HepG2 (cell line): Measurements from ENCODE around the gene ARX. TPM values are rescaled to one million over a fixed set of nuclear protein-coding genes. Genes with fewer than 3 reads are reported as not detected.

Experiments
- ATAC-seq: fragments of 200-7000 bp; cut with Tn5 transposase; 3 replicates; pipeline ENCODE4 v1.9.1; 2020; ENCODE audit warnings: mild to moderate bottlenecking, moderate library complexity
- BruUV-seq: library from RNA; stranded (reverse); fragments of 400-500 nt; replicated peaks from 2 replicates; lab custom pipeline; 2021; lab: Mats Ljungman, UMichigan
- CTCF ChIA-PET: fragments of 300-600 bp; formaldehyde crosslinking; extraction: SDS; loops from one replicate; lab custom pipeline; 2021; ENCODE audit warnings: low total read pairs, inconsistent platforms, low intra/inter-chr PET ratio; lab: Yijun Ruan, JAX
- POLR2A ChIA-PET: fragments of 350-600 bp; sonication (Branson Sonifier 250); formaldehyde crosslinking; loops from one replicate; lab custom pipeline; 2020; ENCODE audit warnings: antibody characterized with exemption, inconsistent platforms; lab: Yijun Ruan, JAX
- DNase-seq: peaks from one replicate; pipeline ENCODE4 v3.0.0-alpha.2; 2015; ENCODE audit warnings: low spot score
- FAIRE-seq: peaks from 3 replicates; lab custom pipeline; 2011; peaks lifted over from hg19 to GRCh38; lab: Jason Lieb, UNC
- H2AFZ ChIP-seq: one replicate; pipeline ENCODE4 v1.6.1; 2011; ENCODE audit warnings: low read length, inconsistent platforms
- H3K27ac ChIP-seq: fragments of 300-600 bp; 3 replicates; pipeline ENCODE4 v1.8.0; 2011; ENCODE audit warnings: mixed run types, mild to moderate bottlenecking, mixed read lengths, low read length, inconsistent platforms; ENCODE audit not compliant: insufficient read depth; ENCODE audit errors: extremely low read length
- H3K27me3 ChIP-seq, 2 experiments: fragments of 200-600 bp in 1 of 2; 2 replicates in 1 of 2; 3 replicates in 1 of 2; pipeline versions ENCODE4 v1.6.0 to v1.8.0; 2011; ENCODE audit warnings: low read length in 2 of 2, mild to moderate bottlenecking in 2 of 2, moderate library complexity in 2 of 2, inconsistent platforms in 1 of 2; ENCODE audit not compliant: insufficient read depth in 2 of 2, control insufficient read depth in 1 of 2
- H3K36me3 ChIP-seq, 2 experiments: fragments of 200-600 bp in 1 of 2; replicated peaks in 1 of 2; 2 replicates in 1 of 2; 3 replicates in 1 of 2; pipeline versions ENCODE4 v1.5.1 to v1.8.0; 2011; ENCODE audit warnings: low read length in 2 of 2, inconsistent platforms in 1 of 2; ENCODE audit not compliant: insufficient read depth in 2 of 2, control insufficient read depth in 1 of 2
- H3K4me1 ChIP-seq: 2 replicates; pipeline ENCODE4 v1.5.1; 2012; ENCODE audit warnings: low read length, inconsistent platforms; ENCODE audit not compliant: insufficient read depth
- H3K4me2 ChIP-seq: 2 replicates; pipeline ENCODE4 v1.6.0; 2011; ENCODE audit warnings: low read depth, low read length, inconsistent platforms
- H3K4me3 ChIP-seq, 3 experiments: fragments of 200-600 bp in 1 of 3; sonication (generic), shearing (Covaris generic) in 1 of 3; replicated peaks in 1 of 3; 2 replicates each; pipeline ENCODE4 v1.5.1; 2011 to 2016; ENCODE audit warnings: low read length in 3 of 3, inconsistent platforms in 2 of 3, low read depth in 2 of 3, mild to moderate bottlenecking in 2 of 3, control low read depth in 1 of 3, mixed read lengths in 1 of 3; ENCODE audit not compliant: insufficient read depth in 1 of 3
- H3K79me2 ChIP-seq: one replicate; pipeline ENCODE4 v1.6.1; 2011; ENCODE audit warnings: low read length, inconsistent platforms; ENCODE audit not compliant: insufficient read depth
- H3K9ac ChIP-seq: 2 replicates; pipeline ENCODE4 v1.6.0; 2011; ENCODE audit warnings: mild to moderate bottlenecking, low read depth, low read length, inconsistent platforms; ENCODE audit not compliant: insufficient read depth
- H3K9me3 ChIP-seq: 2 replicates; pipeline ENCODE4 v1.5.1; 2012; ENCODE audit warnings: mild to moderate bottlenecking, low read length
- H4K20me1 ChIP-seq: 2 replicates; pipeline ENCODE4 v1.6.0; 2011; ENCODE audit warnings: inconsistent platforms, mild to moderate bottlenecking, low read length, moderate library complexity; ENCODE audit not compliant: insufficient read depth
- FOSL2 ChIP-seq: sonication (generic); formaldehyde crosslinking; IDR thresholded peaks from 2 replicates; pipeline ENCODE4 v1.4.0; 2020; ENCODE audit warnings: missing genetic modification reagents
- HDAC1 ChIP-seq: sonication (generic); formaldehyde crosslinking; IDR thresholded peaks from 2 replicates; pipeline ENCODE4 v1.5.1; 2020; ENCODE audit warnings: mild to moderate bottlenecking, missing genetic modification reagents
- HDAC6 ChIP-seq: fragments of 200-600 bp; sonication (generic); IDR thresholded peaks from 2 replicates; pipeline ENCODE4 v1.7.0; 2017; ENCODE audit warnings: mild to moderate bottlenecking, antibody characterized with exemption, low read length, low read depth
- NCOR1 ChIP-seq: fragments of 200-600 bp; sonication (generic); IDR thresholded peaks from 2 replicates; pipeline ENCODE4 v1.7.0; 2017; ENCODE audit warnings: antibody characterized with exemption, low read length, borderline replicate concordance
- NFIC ChIP-seq: IDR thresholded peaks from 2 replicates; pipeline ENCODE4 v1.6.1; 2012; ENCODE audit warnings: mild to moderate bottlenecking, low read length, inconsistent platforms
- POGZ ChIP-seq: sonication (generic); formaldehyde crosslinking; IDR thresholded peaks from 2 replicates; pipeline ENCODE4 v1.4.0; 2020; ENCODE audit warnings: mild to moderate bottlenecking, missing genetic modification reagents
- POLR2AphosphoS5 ChIP-seq: IDR thresholded peaks from 2 replicates; pipeline ENCODE4 v1.6.1; 2012; ENCODE audit warnings: low read depth, low read length
- RFX1 ChIP-seq: fragments of 450-650 bp; IDR thresholded peaks from 2 replicates; pipeline ENCODE4 v1.6.1; 2017
- SNAI1 ChIP-seq: sonication (generic); formaldehyde crosslinking; IDR thresholded peaks from 2 replicates; pipeline ENCODE4 v1.5.0; 2020; ENCODE audit warnings: mild to moderate bottlenecking, missing genetic modification reagents, borderline replicate concordance
- SOX13 ChIP-seq, 3 experiments: fragments of 450-650 bp in 1 of 3; sonication (generic) in 1 of 3; formaldehyde crosslinking in 1 of 3; IDR thresholded peaks in 2 of 3; conservative IDR thresholded peaks in 1 of 3; 2 replicates each; pipeline versions ENCODE4 v1.5.0 to v1.6.1; 2016 to 2020; ENCODE audit warnings: antibody characterized with exemption in 1 of 3, mild to moderate bottlenecking in 1 of 3, missing compliant biosample characterization in 1 of 3, missing genetic modification reagents in 1 of 3, moderate library complexity in 1 of 3
- SSRP1 ChIP-seq: IDR thresholded peaks from 2 replicates; pipeline ENCODE4 v1.6.1; 2016; ENCODE audit warnings: control low read depth
- STAG1 ChIP-seq: sonication (generic); formaldehyde crosslinking; IDR thresholded peaks from 2 replicates; pipeline ENCODE4 v1.4.0; 2020; ENCODE audit warnings: missing genetic modification reagents
- TBX2 ChIP-seq: sonication (generic); formaldehyde crosslinking; IDR thresholded peaks from 2 replicates; pipeline ENCODE4 v1.5.0; 2020; ENCODE audit warnings: missing genetic modification reagents, mild to moderate bottlenecking, borderline replicate concordance
- ZHX1 ChIP-seq: sonication (generic); formaldehyde crosslinking; IDR thresholded peaks from 2 replicates; pipeline ENCODE4 v1.8.1; 2022; ENCODE audit warnings: low read depth, mild to moderate bottlenecking, missing genetic modification reagents
- ZMAT3 ChIP-seq: sonication (generic); formaldehyde crosslinking; conservative IDR thresholded peaks from 2 replicates; pipeline ENCODE4 v1.7.0; 2021; ENCODE audit warnings: missing genetic modification reagents
- ZNF12 ChIP-seq: sonication (generic); formaldehyde crosslinking; IDR thresholded peaks from 2 replicates; pipeline ENCODE4 v1.5.0; 2020; ENCODE audit warnings: missing genetic modification reagents
- ZSCAN25 ChIP-seq: sonication (generic); formaldehyde crosslinking; IDR thresholded peaks from 2 replicates; pipeline ENCODE4 v1.8.0; 2022; ENCODE audit warnings: mild to moderate bottlenecking, missing genetic modification reagents
- WGBS: methylation state at CpG from one replicate; pipeline ENCODE4 v1.1.6; 2017; ENCODE audit warnings: low lambda C conversion rate; 5-methylcytosine and 5-hydroxymethylcytosine counted together
- in situ Hi-C: cut with HindIII; loops from 2 replicates; pipeline ENCODE4 v1.10.0; 2017; ENCODE audit warnings: low pct_unique_long_range_greater_than_20kb; ENCODE audit not compliant: extremely low pct_ligation_motif_present
- intact Hi-C: fragments of 100-400 bp; cut with micrococcal nuclease; formaldehyde crosslinking; loops from one replicate; pipeline ENCODE4 v1.10.0; 2022; ENCODE audit not compliant: unreplicated experiment
- polyA plus RNA-seq, 8 experiments: library from polyadenylated mRNA; depleted of rRNA in 3 of 8; stranded (reverse) in 7 of 8; unstranded in 1 of 8; fragments of >200 nt; fragmentation: Illumina TruSeq in 4 of 8; extraction: Trizol in 4 of 8; gene quantifications; 2 replicates each; pipeline versions ENCODE4 v1.2.1 to v1.2.3, GENCODE V29; 2011 to 2016; ENCODE audit warnings: low read depth in 4 of 8, missing spikeins in 1 of 8, mixed read lengths in 1 of 8; ENCODE audit not compliant: insufficient read depth in 1 of 8
- total RNA-seq, 5 experiments: library from RNA; depleted of rRNA; stranded (reverse); fragments of >200 nt; fragmentation: Illumina TruSeq; extraction: Trizol; gene quantifications; 2 replicates each; pipeline ENCODE4 v1.2.3, GENCODE V29; 2016; ENCODE audit warnings: low read depth in 1 of 5
- TF ChIP-seq, protein P1 (sequence below): sonication (generic); formaldehyde crosslinking; IDR thresholded peaks from 2 replicates; pipeline ENCODE4 v1.8.0; 2022; ENCODE audit warnings: mild to moderate bottlenecking, missing genetic modification reagents, moderate library complexity
- TF ChIP-seq, protein P2 (sequence below): sonication (generic); formaldehyde crosslinking; IDR thresholded peaks from 2 replicates; pipeline ENCODE4 v1.8.0; 2023; ENCODE audit warnings: mild to moderate bottlenecking, missing genetic modification reagents

The ARX gene
- total and polyA plus RNA-seq, 2 of the 13 experiments (the other 11 are each of a cell fraction or from before 2014, with no cell fraction given), result not detected

DNA sequence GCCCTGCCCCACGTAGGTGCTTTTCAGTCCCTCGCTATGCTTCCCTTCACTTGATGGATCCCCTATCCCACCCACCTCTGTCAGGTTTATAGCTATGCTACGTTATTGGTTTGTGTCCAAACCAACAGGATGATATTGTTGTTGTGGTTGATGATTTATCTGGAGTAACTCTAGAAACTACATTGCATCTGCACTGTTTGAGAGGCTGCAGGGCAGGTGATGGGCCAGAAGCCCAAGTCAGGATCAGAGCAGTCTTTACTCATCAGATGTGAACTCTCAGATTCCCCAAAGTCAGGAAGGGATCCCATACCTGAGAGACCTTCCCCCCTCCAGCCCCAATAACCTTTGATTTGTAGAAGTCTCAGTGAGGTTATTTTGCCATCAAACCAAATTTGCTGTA is 34.7 kb downstream of the ARX start (continued):
- TF ChIP-seq, protein P1, sequence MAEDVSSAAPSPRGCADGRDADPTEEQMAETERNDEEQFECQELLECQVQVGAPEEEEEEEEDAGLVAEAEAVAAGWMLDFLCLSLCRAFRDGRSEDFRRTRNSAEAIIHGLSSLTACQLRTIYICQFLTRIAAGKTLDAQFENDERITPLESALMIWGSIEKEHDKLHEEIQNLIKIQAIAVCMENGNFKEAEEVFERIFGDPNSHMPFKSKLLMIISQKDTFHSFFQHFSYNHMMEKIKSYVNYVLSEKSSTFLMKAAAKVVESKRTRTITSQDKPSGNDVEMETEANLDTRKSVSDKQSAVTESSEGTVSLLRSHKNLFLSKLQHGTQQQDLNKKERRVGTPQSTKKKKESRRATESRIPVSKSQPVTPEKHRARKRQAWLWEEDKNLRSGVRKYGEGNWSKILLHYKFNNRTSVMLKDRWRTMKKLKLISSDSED (CRISPR knock-in tag), result no peak

DNA sequence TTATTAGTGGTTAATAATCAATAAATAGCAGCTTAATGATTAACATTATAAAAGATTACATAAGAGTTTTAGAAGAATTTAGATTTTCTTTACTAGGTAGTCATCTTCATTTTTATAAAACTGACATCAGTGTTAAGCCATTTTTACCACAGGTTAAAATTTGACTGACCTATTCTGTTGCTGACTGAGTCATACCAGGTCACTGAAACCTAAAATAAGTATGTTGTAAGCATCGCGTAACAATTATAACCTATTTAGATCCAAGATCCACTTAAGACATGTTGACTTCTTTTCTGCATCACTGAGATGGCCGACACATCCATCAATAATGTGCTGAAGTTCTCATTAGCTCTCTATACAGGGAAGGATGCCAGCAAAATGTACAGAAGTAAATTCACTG is 36.7 kb downstream of the ARX start:
- no peak overlapping the region for H3K9ac ChIP-seq
- no peak for DNase-seq
- H3K27ac ChIP-seq, result no peak overlapping the region
- no TSS peak for BruUV-seq
- H3K79me2 ChIP-seq, result no peaks in the 10 kb centered on the region
- intact Hi-C loops (no loop called here), in situ Hi-C loops (no loop called here)
- H3K27me3 ChIP-seq, result no peaks in the 10 kb centered on the region
- TF ChIP-seq, protein P2, sequence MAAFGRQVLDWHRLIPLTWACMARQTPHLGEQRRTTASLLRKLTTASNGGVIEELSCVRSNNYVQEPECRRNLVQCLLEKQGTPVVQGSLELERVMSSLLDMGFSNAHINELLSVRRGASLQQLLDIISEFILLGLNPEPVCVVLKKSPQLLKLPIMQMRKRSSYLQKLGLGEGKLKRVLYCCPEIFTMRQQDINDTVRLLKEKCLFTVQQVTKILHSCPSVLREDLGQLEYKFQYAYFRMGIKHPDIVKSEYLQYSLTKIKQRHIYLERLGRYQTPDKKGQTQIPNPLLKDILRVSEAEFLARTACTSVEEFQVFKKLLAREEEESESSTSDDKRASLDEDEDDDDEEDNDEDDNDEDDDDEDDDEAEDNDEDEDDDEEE (CRISPR knock-in tag), result no peak
- TF ChIP-seq HDAC6 (no peak), SOX13 (IDR thresholded peaks at IDR 0.05) (no peak), SOX13 (CRISPR knock-in tag; conservative IDR thresholded peaks at IDR 0.05 in 1 of 2, IDR thresholded peaks at IDR 0.05 in 1 of 2) (no peak), ZNF12 (no peak), SNAI1 (CRISPR knock-in tag) (no peak), ZHX1 (CRISPR knock-in tag) (no peak), ZSCAN25 (no peak), FOSL2 (no peak), NFIC (no peak), STAG1 (CRISPR knock-in tag) (no peak), RFX1 (no peak), POGZ (no peak), ZMAT3 (CRISPR knock-in tag) (no peak), SSRP1 (no peak), POLR2AphosphoS5 (no peak), HDAC1 (CRISPR knock-in tag) (no peak), NCOR1 (no peak), TBX2 (CRISPR knock-in tag) (no peak)
- H3K9me3 ChIP-seq, result no peaks in the 10 kb centered on the region
- ChIA-PET POLR2A (no interaction called here), CTCF (no interaction called here)
- FAIRE-seq, result no peak
- H3K4me3 ChIP-seq, result no peak overlapping the region
- H3K36me3 ChIP-seq, result no peaks in the 10 kb centered on the region; a peak in 1 of 5 replicates
- H3K4me2 ChIP-seq, result no peak overlapping the region
- WGBS, result 93% methylated on average over 3 of the region's 3 CpGs
- no peak for ATAC-seq
- H4K20me1 ChIP-seq, result no peaks in the 10 kb centered on the region
- H2AFZ ChIP-seq, result no peak overlapping the region
- H3K4me1 ChIP-seq, result no peaks in the 10 kb centered on the region
